ENCODE data around the gene NFIA. TPM values are rescaled to one million over a fixed set of nuclear protein-coding genes. Genes with fewer than 3 reads are reported as not detected.

The NFIA gene
- total RNA-seq, 4 donors from 2014 or later: 68.2 to 172 (median 101) TPM

DNA sequence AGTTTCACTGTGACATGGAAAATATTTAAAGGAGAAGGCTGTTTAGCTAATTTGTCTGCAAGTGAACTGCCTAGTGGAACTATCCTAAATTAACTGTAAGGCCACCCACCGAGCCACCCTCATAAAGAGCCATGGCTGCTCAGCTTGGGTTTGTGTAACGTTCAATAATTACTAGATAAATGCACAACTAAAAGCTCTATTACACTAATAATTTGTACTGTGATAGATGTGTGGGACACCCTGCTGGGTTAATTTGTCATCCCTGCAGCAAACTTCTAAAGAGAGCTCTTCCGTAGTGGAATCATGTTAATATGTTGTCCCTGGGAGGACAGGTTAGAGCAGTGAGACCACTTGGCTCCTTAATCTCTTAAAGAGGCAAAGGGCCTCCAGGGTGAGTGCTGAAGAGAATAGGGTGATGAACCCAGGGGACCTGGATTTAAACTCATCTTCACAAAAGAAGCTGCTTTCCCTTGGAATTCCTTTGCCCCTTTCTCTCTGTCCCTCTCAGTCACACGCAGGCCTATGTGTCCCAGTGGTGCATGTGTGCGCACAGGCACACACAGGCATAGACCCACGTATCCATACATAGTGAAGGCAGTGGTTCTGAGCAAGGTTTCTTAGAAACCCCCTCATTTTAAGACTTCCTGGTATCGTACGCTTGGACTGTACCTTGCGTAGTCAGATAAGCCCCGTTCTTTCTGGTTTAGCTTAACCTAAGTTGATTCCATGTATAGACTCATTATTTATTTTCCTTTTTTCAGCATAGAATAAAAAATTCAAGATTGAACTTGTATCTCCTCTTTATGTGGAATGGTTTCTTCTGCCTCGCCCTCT is 310.3 kb downstream of the NFIA start:
- TF ChIP-seq, protein P1, sequence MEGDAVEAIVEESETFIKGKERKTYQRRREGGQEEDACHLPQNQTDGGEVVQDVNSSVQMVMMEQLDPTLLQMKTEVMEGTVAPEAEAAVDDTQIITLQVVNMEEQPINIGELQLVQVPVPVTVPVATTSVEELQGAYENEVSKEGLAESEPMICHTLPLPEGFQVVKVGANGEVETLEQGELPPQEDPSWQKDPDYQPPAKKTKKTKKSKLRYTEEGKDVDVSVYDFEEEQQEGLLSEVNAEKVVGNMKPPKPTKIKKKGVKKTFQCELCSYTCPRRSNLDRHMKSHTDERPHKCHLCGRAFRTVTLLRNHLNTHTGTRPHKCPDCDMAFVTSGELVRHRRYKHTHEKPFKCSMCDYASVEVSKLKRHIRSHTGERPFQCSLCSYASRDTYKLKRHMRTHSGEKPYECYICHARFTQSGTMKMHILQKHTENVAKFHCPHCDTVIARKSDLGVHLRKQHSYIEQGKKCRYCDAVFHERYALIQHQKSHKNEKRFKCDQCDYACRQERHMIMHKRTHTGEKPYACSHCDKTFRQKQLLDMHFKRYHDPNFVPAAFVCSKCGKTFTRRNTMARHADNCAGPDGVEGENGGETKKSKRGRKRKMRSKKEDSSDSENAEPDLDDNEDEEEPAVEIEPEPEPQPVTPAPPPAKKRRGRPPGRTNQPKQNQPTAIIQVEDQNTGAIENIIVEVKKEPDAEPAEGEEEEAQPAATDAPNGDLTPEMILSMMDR (IDR thresholded peaks at IDR 0.05; ENCODE audit: low read depth): no peak

GRCh38 chr1:61393575-61393974 is 311.2 kb downstream of the NFIA start:
- TF ChIP-seq, protein P1 (IDR thresholded peaks at IDR 0.05; ENCODE audit: low read depth): no peak

DNA sequence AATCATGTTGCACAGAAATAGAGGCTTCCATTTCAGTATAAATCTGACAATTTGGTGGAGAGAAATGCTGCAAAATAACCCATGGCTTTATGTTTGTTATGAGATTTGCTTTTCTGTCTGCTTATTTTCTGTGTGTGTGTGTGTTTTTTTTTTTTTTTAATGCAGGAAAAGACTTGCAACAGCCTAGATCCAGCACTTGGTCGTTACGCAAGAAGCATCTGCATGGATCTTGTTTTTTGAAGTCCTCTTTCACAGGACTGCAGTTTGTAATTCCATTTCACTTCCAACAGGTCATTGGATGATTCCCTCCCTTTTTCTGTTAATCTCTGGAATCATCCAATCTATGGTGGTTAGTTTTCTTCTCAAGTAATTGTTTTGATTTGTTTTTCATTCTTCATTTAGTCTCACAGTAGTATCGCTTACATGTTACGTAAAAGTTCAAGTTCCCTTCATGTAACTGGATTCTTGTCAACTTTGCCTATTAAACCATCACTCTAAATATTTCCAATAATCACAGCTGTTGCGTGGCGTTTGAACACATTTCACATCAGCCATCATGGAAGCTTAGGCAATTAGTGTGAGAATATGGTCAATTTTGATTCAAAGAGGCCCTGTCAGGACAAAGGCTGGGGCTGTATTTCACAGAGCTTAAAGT is 312.9 kb downstream of the NFIA start:
- TF ChIP-seq, protein P1 (IDR thresholded peaks at IDR 0.05; ENCODE audit: low read depth): no peak

GRCh38 chr1:61397495-61397894 is 315.1 kb downstream of the NFIA start:
- TF ChIP-seq, protein P1 (IDR thresholded peaks at IDR 0.05; ENCODE audit: low read depth): no peak

GRCh38 chr1:61397935-61398334 is 315.6 kb downstream of the NFIA start:
- TF ChIP-seq, protein P1 (IDR thresholded peaks at IDR 0.05; ENCODE audit: low read depth): no peak

DNA sequence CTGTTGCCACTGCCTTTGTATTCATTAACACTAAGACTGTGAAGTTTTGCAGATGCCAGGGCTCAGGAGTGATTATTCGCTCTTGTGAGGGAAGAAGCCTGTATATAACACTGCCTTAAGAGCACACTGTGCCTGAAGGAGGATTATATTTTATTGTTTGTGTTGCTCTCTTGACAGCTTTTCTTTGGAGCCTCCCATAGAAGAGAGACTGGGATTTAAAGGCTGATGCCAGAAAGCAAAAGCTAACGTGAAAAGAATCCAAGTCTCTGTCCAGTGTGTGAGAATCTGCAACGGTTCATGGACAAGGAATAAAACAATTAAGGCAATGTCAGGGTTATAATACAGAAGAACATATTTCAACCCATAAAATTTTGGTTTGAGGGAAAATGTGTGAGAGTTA is 316.8 kb downstream of the NFIA start:
- TF ChIP-seq, protein P1 (IDR thresholded peaks at IDR 0.05; ENCODE audit: low read depth): no peak

DNA sequence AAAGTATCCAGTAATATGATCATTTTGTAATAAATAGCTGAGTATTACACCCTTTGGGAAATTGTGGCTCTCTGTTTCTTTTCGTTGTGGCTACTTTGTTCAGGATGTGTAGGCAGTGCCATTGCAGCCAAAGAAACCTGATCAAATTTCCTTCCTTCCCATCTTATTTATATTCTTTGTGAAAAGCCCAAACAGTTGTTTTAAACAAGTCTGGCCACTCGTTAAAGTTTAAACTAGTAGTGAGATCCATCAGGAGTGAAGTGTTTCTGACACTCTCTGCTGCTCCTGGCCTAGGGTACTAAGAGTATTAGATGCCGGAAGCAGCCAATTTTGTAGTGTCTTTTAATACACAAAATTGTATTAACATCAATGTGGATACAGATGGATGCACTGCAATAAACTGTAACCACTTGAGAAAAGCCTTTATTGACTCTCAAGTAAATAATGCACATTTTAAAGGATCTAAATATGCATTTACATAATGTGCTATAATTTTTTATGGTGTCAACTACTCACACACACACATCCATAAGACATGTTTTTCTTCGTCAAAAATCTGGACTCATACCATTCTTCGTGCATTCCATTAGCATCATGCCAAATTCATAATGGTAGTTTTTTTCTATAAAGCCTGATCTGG is 317.9 kb downstream of the NFIA start:
- TF ChIP-seq, protein P1 (IDR thresholded peaks at IDR 0.05; ENCODE audit: low read depth): no peak

All from subcutaneous adipose tissue (tissue), 4 donors.